HG02884 (cell line): Measurements from ENCODE around the gene COLQ.
"Not testable (repeated sequence)": the region's sequence is repeated elsewhere in the genome, so short reads cannot be mapped to it uniquely, and the experiment has no call there.

Experiments used
- ATAC-seq: cut with Tn5 transposase; IDR thresholded peaks from one replicate; pipeline ENCODE4 v1.9.1; 2021; ENCODE audit warnings: mild to moderate bottlenecking, moderate library complexity; ENCODE audit not compliant: unreplicated experiment

Gene COLQ

GRCh38 chr3:15458212-15458780, 63.2 kb downstream of the COLQ start:
- ATAC-seq = no peak

GRCh38 chr3:15456915-15457314, 64.6 kb downstream of the COLQ start:
- ATAC-seq = not testable (repeated sequence)

DNA sequence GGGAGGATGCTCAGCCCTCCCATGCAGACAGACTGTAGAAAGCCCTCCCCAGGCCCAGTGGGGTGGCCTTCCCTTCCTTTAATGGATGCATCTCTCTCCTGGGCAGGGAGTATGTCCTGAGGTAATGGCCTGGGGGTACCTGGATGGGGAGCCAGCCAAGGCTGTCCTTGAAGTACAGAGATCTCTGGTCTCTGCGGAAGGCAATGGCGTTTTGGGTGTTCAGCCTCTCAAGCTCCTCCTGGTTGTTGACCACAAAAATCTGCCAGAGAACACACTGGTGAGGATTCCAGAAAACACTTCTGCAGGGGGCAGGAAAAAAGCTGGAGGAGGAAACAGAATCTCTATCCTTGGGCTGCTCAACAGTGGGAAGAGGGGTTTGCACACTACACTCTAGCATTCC, 65.2 kb downstream of the COLQ start:
- ATAC-seq = no peak

- no peak for ATAC-seq
These were observed 65.8 kb downstream of the COLQ start for GRCh38 chr3:15455756-15456155.

DNA sequence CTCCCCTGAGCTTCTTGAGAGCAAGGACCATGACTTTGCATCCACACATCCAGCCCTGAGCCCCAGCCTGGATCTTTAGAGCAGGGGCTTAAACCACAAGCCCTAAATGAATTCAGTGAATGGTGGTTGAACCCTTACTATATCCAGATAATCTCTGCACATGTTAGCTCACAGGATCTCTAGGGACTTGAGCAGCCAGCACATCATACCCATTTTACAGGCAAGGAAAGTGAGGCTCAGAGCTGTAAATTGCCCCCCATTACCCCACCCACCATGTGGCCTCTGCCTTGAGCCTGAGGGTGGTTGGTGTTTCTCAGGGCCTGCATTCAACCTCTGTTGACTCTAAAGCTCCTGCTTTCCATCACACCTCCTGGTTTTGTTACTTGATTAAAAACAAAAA, 66.5 kb downstream of the COLQ start:
- ATAC-seq = no peak

GRCh38 chr3:15453991-15454625, 67.4 kb downstream of the COLQ start:
- ATAC-seq = no peak

DNA sequence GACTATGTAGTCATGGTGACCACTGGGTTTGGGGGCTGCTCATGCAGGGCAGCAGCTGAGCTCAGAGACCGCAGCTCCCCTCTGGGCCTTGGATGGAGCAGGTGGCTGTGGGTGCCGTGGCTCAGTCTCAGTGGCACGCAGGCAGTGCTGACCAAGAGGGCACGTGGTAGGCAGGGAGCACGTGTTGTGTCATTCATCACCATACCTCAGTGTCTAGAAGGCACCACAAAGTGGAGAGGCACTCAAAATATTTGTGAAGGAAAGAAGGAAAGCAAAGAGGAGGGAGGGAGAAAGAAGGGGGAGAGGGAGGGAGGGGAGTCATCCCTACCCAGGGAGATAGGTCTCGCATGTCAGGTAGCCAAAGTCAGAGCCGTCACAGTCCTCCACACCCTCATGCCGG, 68.0 kb downstream of the COLQ start:
- ATAC-seq = no peak

DNA sequence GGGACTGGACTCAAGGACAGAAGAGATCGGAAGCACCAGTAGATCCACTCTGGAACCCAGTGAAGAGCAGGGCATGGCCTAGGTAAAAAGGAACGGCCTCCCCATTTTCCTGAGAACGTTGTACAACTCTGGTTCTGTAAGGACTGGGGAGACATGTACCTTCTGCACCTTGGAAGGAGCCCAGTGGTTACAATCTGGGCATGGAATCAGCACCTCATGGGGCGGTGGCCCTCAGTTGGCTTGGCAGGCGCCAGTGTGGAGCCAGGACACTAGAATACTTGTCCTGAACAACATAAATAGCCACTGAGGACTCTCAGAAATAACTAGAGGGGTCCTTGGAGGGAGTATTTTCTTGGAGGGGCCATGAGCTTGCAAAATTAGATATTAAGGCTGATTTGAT, 68.5 kb downstream of the COLQ start:
- ATAC-seq = no peak

DNA sequence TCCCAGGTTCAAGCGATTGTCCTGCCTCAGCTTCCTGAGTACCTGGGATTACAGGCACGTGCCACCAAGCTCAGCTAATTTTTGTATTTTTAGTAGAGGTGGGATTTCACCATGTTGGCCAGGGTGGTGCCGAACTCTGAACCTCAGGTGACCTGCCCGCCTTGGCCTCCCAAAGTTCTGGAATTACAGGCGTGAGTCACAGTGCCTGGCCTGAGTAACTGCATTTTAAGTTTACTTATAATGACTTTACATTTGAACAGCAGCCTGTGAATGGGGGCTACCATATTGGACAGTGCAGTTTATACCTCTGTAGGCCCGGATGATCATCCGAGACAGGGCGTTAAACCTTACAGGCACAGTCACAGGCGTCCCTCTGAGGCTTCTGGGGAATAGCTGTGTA, 69.3 kb downstream of the COLQ start:
- ATAC-seq = no peak

- no peak for ATAC-seq
These were observed 70.0 kb downstream of the COLQ start for GRCh38 chr3:15451216-15452113.

DNA sequence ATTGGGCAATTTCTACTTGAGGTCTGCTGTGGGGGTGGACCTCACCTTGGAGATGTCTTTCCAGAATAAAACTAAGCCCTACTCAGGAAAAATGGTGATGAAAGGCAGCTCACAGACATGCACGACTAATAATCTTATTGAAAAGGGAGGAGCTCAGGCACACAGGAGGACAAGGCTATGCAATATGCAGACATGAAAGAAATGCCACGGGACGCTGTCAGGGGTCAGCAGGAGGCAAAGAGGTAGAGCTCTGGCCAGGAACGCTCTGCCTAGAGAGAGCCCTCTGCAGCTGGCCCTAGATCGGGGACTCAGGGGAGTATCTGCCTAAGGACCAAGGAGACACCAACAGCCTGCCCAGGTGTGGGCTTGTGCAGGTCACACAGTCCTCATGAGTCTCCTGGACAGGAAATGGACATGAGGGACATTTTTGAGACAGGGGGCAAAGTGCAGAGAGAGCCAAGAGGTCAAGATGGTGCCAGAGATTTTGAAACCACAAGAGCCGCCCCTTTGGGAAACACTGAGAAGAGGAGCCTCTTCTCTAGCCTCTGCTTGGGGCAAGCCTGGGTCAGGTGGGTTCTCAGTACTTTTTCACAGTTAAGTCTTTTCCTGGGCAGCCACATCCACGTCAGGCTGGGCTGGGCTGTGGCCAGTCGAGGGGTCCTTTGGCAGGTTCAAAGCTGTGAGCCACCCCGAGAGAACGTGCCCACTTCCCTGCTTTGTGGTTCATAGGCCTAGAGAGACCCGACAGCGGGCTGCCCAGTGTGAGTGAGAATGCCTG, 70.9 kb downstream of the COLQ start:
- ATAC-seq = no peak

DNA sequence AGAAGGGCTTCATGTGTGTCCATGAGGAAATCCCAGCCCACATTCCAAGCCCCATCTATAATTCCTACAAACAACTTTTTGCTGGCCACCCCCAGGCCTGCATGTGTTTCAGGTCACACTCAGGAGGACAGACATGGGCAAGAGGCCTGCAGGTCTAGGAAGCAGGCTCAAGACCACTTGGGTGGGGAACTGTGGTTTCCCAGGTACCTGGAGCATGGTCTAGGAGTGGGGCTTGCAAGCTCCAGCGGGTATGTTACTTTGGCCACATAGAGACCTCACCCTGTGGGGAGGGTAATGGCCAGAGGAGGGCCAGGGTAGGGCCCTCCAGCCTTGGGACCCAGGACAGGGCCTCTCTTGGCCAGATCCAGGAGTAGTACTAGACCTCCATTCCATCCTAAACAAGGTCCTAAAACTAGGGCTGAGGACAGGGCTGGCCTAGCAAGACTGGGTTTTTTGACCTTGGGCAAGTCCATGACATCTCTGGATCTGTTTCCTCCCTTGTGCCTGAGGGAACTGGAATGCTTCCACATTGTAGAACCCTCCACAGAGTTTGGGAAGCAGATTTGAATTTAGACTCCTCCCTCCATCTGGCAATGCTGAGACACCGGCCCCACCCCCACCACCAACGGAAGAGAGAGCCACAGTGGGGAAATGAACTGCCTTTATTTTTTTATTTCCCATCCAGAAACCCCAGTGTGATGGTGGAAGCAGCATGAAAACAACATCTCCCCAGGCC, 71.8 kb downstream of the COLQ start:
- no peak for ATAC-seq

GRCh38 chr3:15443826-15444524, 77.5 kb downstream of the COLQ start:
- no peak for ATAC-seq

GRCh38 chr3:15440891-15441290, 80.6 kb downstream of the COLQ start:
- no peak for ATAC-seq

DNA sequence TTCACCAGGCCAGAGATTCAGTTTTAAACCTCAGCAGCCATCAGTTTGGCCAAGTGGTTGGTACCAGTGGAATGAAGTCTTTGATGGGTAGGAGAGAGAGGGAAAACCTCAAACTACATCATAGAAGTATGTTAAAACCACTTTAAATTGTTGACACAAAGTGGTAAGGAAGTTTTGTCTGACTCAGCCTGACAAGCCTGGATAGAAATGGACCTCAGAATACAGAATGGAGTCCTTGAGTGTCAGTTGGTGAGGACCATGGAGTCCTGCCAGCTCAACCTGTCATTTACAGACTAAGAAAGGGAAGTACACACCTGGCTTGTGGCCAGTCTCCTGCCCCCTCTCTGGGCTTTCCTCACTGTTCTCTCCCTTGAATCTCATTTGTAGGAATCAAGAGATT, 82.0 kb downstream of the COLQ start:
- no peak for ATAC-seq

DNA sequence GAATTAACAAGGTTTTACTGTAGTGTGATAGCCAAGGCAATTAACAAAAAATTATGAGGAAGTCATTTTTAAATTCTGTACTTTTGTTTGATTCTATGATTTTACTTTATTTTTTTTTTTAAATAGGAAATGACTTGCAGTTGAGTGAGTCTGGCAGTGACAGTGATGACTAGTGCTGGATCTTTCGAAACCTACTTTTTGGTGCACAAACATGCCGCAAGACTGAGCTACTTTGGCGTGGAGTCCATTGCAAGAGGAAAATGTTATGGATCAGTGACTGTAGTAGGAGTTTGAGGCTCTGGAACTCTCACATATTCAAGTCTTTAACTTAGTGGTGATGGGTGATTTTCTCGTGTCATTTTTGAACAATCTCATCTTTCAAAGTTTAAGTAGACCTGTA, 82.5 kb downstream of the COLQ start:
- no peak for ATAC-seq

DNA sequence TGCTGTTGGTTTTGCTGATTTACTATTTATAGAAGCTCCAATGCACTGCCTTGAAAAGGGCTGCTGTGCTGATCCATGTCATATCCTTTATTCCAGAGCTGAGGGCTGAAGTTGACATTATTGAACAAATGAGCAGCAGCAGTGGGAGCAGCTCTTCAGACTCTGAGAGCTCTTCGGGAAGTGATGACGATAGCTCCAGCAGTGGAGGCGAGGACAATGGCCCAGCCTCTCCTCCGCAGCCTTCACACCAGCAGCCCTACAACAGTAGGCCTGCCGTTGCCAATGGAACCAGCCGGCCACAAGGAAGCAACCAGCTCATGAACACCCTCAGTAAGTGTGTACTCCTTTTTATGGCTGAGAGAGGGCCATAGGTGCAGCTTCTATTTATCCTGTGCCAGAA, 85.3 kb downstream of the COLQ start:
- no peak for ATAC-seq

DNA sequence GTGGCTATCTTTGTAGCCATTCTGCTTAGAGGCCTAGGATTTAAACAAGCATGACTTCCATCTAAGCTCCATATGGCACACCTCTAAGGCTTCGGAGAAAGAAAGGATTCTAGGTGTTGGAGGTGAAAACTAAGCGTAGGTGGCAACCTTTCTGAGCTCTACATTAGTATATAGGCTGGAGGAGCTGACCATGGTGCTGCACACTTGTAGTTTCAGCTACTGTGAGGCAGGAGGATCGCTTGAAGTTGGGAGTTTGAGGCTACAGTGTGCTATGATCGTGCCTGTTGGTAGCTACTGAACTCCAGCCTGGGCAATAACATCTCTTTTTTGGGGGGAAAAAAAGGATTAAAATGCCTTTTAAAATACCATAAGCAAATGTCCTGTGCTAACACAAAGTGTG, 86.8 kb downstream of the COLQ start:
- no peak for ATAC-seq

GRCh38 chr3:15433531-15433930, 88.0 kb downstream of the COLQ start:
- ATAC-seq = no peak

GRCh38 chr3:15431256-15431837, 90.2 kb downstream of the COLQ start:
- ATAC-seq = no peak
